ENCODE results near the gene GPER1. TPM values are rescaled to one million over a fixed set of nuclear protein-coding genes. Genes with fewer than 3 reads are reported as not detected.

Gene GPER1
- total RNA-seq, 1 donor from 2014 or later: 11.1 TPM

DNA sequence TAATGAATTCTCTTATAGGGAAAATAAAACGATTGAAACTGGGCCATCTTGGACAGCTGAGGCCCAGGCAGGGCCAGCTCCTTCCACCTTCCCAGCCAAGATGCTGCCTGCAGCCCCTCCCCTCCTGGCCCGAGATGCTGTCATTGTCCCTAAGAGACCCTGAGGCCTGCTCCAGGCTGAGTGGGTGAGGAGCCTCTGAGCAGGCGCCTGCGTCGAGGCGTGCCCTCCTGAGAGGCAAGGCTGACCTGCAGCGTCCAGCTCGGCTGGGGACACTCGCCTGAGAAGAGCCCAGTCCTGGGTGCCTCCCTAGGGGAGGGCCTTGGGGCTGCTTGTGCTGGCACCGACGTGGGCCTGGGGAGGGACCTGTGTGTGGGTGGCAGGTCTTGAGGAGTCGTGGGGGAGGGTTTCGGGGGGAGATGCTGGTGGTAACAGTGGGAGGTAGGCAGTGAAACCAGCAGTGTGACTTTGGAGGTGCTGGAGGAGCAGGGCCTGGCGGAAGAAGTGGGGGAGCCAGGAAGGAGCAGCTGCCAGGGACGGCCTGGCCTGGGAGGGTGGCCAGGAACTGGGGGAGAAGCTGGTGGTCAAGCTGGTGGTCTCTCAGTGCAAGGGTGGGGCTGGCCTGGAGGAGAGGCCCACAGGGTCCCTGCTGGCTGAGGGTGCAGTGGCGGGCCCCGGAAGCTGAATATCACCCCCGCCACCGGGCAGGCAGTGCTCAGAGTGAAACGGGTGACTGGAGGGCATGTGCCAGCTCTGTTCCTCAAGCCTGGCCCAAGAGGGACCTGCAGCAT is 35.7 kb upstream of the GPER1 start:
- no peak overlapping the region for H3K4me3 ChIP-seq
- intact Hi-C loops (cut with DNase I): no loop called here
- peaks cover 62% of the 10 kb centered on the region for H3K4me1 ChIP-seq
- DNase-seq (no peak), ATAC-seq (no peak)
- TF ChIP-seq, protein P1, sequence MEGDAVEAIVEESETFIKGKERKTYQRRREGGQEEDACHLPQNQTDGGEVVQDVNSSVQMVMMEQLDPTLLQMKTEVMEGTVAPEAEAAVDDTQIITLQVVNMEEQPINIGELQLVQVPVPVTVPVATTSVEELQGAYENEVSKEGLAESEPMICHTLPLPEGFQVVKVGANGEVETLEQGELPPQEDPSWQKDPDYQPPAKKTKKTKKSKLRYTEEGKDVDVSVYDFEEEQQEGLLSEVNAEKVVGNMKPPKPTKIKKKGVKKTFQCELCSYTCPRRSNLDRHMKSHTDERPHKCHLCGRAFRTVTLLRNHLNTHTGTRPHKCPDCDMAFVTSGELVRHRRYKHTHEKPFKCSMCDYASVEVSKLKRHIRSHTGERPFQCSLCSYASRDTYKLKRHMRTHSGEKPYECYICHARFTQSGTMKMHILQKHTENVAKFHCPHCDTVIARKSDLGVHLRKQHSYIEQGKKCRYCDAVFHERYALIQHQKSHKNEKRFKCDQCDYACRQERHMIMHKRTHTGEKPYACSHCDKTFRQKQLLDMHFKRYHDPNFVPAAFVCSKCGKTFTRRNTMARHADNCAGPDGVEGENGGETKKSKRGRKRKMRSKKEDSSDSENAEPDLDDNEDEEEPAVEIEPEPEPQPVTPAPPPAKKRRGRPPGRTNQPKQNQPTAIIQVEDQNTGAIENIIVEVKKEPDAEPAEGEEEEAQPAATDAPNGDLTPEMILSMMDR (IDR thresholded peaks at IDR 0.05): no peak
- peak overlapping the region; percentile 83 for H3K27ac ChIP-seq
- no peaks in the 10 kb centered on the region for H3K27me3 ChIP-seq
- H3K9me3 ChIP-seq: no peaks in the 10 kb centered on the region
- no peaks in the 10 kb centered on the region for H3K36me3 ChIP-seq

GRCh38 chr7:1053002-1053411 is 34.9 kb upstream of the GPER1 start:
- DNase-seq (no peak), ATAC-seq (peak; percentile 6)
- Histone ChIP-seq H3K27me3 (no peaks in the 10 kb centered on the region), H3K4me3 (no peak overlapping the region), H3K27ac (peak overlapping the region; percentile 83), H3K36me3 (peaks cover 5% of the 10 kb centered on the region), H3K4me1 (peaks cover 56% of the 10 kb centered on the region), H3K9me3 (no peaks in the 10 kb centered on the region)
- TF ChIP-seq, protein P1 (IDR thresholded peaks at IDR 0.05): no peak
- intact Hi-C loops (cut with DNase I): no loop called here

- Histone ChIP-seq H3K9me3 (no peaks in the 10 kb centered on the region), H3K4me3 (no peak overlapping the region), H3K4me1 (peaks cover 52% of the 10 kb centered on the region), H3K27ac (peak overlapping the region; percentile 83), H3K36me3 (peaks cover 5% of the 10 kb centered on the region), H3K27me3 (no peaks in the 10 kb centered on the region)
- DNase-seq (no peak), ATAC-seq (no peak)
- TF ChIP-seq, protein P1 (IDR thresholded peaks at IDR 0.05): no peak
- intact Hi-C loops (cut with DNase I): no loop called here
Observed at GRCh38 chr7:1053816-1054370, 34.0 kb upstream of the GPER1 start.

GRCh38 chr7:1054438-1054837 is 33.5 kb upstream of the GPER1 start:
- Histone ChIP-seq H3K27ac (peak overlapping the region; percentile 83), H3K27me3 (no peaks in the 10 kb centered on the region), H3K9me3 (no peaks in the 10 kb centered on the region), H3K4me3 (peak overlapping the region; percentile 51), H3K4me1 (peaks cover 50% of the 10 kb centered on the region), H3K36me3 (peaks cover 5% of the 10 kb centered on the region)
- DNase-seq (peak; percentile 70), ATAC-seq (peak; percentile 15)
- intact Hi-C loops (cut with DNase I): no loop called here
- TF ChIP-seq, protein P1 (IDR thresholded peaks at IDR 0.05): no peak

DNA sequence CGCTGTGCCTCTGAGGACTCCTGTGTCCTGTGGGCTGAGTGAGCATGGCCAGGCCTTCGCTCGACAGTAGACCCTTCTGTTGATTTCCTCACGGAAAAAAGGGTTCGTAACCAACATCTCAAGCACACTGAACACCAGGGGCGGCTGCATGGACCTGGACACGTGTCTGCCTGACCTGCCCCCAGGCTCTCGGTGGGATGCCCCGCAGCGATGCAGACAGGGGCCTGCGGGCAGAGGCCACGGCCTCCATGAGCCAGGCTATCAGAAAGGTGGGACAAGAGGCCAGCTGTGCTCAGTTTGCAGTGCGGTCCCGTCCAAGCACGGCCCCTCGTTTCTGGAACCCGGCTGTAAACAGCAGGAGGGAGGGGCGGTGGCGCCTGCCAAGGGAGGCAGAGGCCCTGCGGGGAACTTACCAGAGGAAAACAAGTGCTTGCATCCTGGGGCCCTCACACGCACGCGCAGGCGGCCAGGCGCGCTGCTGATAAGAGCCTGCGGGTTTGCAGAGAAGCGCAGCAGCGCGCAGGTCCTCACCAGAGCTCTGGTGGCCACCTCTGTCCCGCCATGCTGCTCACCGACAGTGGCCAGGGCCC is 33.0 kb upstream of the GPER1 start:
- TF ChIP-seq, protein P1 (IDR thresholded peaks at IDR 0.05): no peak
- Histone ChIP-seq H3K36me3 (peaks cover 5% of the 10 kb centered on the region), H3K4me3 (peak overlapping the region; percentile 51), H3K27me3 (no peaks in the 10 kb centered on the region), H3K9me3 (no peaks in the 10 kb centered on the region), H3K4me1 (peaks cover 50% of the 10 kb centered on the region), H3K27ac (peak overlapping the region; percentile 83)
- intact Hi-C loops (cut with DNase I): no loop called here
- DNase-seq: peak; percentile 90
- peak; percentile 63 for ATAC-seq

Measured in upper lobe of right lung (tissue), 1 donor.